Measurements from ENCODE around the gene KRT5. TPM values are rescaled to one million over a fixed set of nuclear protein-coding genes. Genes with fewer than 3 reads are reported as not detected.

Gene KRT5
- total and polyA plus RNA-seq, 3 donors from 2014 or later: 0.39 to 2.6 (median 1.1) TPM

DNA sequence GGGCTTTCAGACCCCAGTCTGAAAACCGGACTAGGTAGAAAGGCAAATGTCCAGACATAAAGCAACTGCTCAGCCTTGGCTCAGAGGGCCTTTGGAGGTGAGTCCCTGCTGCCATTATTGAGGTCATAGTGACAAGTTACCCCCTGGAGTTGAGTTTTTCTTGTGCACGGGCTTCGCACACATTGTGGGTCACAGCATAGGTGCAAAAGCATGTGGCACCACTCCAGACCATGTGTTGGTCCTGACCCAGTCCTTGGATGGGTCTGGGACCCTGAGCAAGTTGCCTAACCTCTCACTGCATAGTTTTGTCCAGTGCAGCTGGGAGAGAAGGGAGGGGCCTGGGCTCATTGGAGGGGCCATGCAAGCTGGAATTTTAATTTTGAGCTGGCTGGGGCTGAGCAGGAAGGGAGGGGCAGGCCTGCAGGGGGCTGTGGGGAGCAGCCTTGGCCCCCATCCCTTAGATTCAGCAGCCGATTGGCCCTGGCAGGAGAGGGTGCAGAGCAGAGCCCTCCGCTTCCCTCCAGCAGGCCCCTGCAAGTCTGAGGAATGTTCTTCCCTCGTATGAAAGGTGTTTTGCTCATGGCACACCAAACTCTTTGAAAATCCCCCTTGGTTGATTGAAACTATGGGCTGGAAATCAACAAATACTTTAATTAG lies 4.2 kb upstream of the KRT5 start:
- Histone ChIP-seq H3K9me3 (no peaks in the 10 kb centered on the region), H3K27me3 (no peaks in the 10 kb centered on the region), H3K4me1 (no peaks in the 10 kb centered on the region), H3K4me3 (no peak overlapping the region), H3K27ac (no peak overlapping the region), H3K36me3 (ENCODE audit: low read depth, missing control alignments) (no peaks in the 10 kb centered on the region)
- no peak for TF ChIP-seq POLR2A (IDR thresholded peaks at IDR 0.05)
- TF ChIP-seq CTCF (IDR thresholded peaks at IDR 0.05): no peak
- intact Hi-C loops (cut with DNase I; ENCODE audit: low total_unique reads): no loop called here
- no peak for DNase-seq
- 63 to 78% methylated on average over 2 to 6 of the region's 6 CpGs for WGBS, 2 donors

DNA sequence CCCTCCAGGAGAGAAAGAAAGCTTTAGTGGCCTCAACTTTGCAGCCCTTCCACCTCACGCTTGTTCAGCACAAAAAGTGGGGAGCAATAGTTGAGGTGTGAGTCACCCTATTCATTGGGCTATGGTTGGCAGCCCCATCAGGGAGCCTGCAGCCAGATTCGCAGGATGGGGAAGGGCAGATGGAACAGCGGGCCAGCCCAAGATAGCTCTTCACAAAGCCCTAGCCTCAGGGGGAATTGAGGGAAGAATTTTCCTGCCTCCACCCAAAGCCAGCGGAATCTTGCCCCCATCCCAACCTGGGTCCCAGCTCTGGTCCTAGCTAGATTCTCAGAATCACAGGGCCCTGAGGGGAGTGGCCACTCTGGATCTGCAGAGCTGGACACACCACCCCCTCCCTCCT lies 3.6 kb upstream of the KRT5 start:
- no peak for DNase-seq
- Histone ChIP-seq H3K27me3 (no peaks in the 10 kb centered on the region), H3K36me3 (ENCODE audit: low read depth, missing control alignments) (no peaks in the 10 kb centered on the region), H3K4me3 (no peak overlapping the region), H3K27ac (no peak overlapping the region), H3K4me1 (no peaks in the 10 kb centered on the region), H3K9me3 (no peaks in the 10 kb centered on the region)
- TF ChIP-seq CTCF (IDR thresholded peaks at IDR 0.05): no peak
- no peak for TF ChIP-seq POLR2A (IDR thresholded peaks at IDR 0.05)
- intact Hi-C loops (cut with DNase I; ENCODE audit: low total_unique reads): no loop called here
- WGBS, 2 donors: 93 to 96% methylated on average over 2 to 4 of the region's 4 CpGs

DNA sequence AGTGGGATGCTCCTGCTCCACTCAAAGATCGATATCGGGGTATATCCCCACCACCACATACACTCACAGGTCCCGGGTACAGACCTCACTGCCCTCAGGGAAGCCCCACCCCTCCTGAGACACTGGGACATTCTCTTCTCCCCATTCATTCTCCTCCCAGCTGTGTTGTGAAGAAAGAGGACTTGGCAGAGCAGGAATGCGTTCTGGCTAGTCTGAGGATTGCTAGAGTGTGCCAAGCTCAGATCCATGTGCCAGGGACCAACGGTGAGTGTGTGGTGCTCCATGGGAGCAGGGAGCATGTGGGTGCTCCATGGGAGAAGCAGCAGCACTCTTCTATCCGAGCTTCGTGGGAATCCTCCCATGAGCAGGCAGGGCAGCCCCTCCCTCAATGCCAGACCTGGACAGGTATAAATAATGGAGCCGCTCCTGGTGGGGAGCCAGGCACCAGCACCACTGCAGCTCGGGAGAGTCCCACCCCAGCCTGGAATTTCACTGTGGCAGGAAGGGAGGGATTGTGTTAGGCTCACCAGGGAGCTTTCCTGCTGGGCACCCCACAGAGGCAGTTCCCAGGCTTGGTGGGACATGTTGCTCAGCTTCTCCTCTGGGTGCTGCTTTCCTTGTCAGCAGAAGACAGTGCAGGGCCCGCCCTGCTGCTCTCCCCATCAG lies 2.3 kb upstream of the KRT5 start:
- Histone ChIP-seq H3K27me3 (no peaks in the 10 kb centered on the region), H3K9me3 (no peaks in the 10 kb centered on the region), H3K27ac (no peak overlapping the region), H3K36me3 (ENCODE audit: low read depth, missing control alignments) (no peaks in the 10 kb centered on the region), H3K4me3 (no peak overlapping the region), H3K4me1 (no peaks in the 10 kb centered on the region)
- 73 to 75% methylated on average over 9 to 10 of the region's 10 CpGs for WGBS, 2 donors
- TF ChIP-seq CTCF (IDR thresholded peaks at IDR 0.05) (no peak), POLR2A (IDR thresholded peaks at IDR 0.05) (no peak)
- no peak for DNase-seq
- intact Hi-C loops (cut with DNase I; ENCODE audit: low total_unique reads): no loop called here

GRCh38 chr12:52521568-52522266 lies 1.5 kb upstream of the KRT5 start:
- intact Hi-C loops (cut with DNase I; ENCODE audit: low total_unique reads): no loop called here
- DNase-seq: no peak
- WGBS, 2 donors: 79 to 88% methylated on average over 10 of the region's 10 CpGs

More at GRCh38 chr12:52521568-52522266, 1.5 kb upstream of the KRT5 start:
- H3K4me1 ChIP-seq: no peaks in the 10 kb centered on the region
- H3K4me3 ChIP-seq: no peak overlapping the region
- H3K9me3 ChIP-seq: no peaks in the 10 kb centered on the region
- H3K36me3 ChIP-seq (ENCODE audit: low read depth, missing control alignments): no peaks in the 10 kb centered on the region
- H3K27me3 ChIP-seq: no peaks in the 10 kb centered on the region
- H3K27ac ChIP-seq: no peak overlapping the region
- TF ChIP-seq CTCF (IDR thresholded peaks at IDR 0.05): no peak
- TF ChIP-seq POLR2A (IDR thresholded peaks at IDR 0.05): no peak
